ENCODE data around the gene IL36A. TPM values are rescaled to one million over a fixed set of nuclear protein-coding genes. Genes with fewer than 3 reads are reported as not detected.

Gene IL36A
- total RNA-seq, 1 experiment from 2014 or later = not detected

GRCh38 chr2:113034016-113034415 is 28.8 kb downstream of the IL36A start:
- Histone ChIP-seq H3K79me2 (ENCODE audit: low read length) (no peaks in the 10 kb centered on the region), H3K27me3 (ENCODE audit: low read length) (peaks cover 3% of the 10 kb centered on the region; the same call in 1 of the 2 replicates), H3K4me3 (ENCODE audit: low read length) (no peak overlapping the region), H3K9me3 (ENCODE audit: low read length) (no peaks in the 10 kb centered on the region), H3K27ac (ENCODE audit: low read length) (no peak overlapping the region), H3K9me2 (replicated peaks; ENCODE audit: low read length) (no peaks in the 10 kb centered on the region), H3K4me2 (ENCODE audit: low read length) (no peak overlapping the region), H3K36me3 (ENCODE audit: low read depth, low read length) (no peaks in the 10 kb centered on the region), H3K4me1 (ENCODE audit: insufficient read depth, low read length) (no peaks in the 10 kb centered on the region), H3K9ac (ENCODE audit: low read length) (no peak overlapping the region), H2AFZ (ENCODE audit: low read length) (no peak overlapping the region), H4K20me1 (ENCODE audit: low read length) (no peaks in the 10 kb centered on the region), H3F3A (ENCODE audit: low read length, unreplicated experiment) (no peaks in the 10 kb centered on the region)
- intact Hi-C loops (cut with micrococcal nuclease) = no loop called here
- ATAC-seq (no peak), DNase-seq (no peak)
- TF ChIP-seq CTCF (conservative IDR thresholded peaks at IDR 0.05; ENCODE audit: low read depth, low read length) (no peak), EZH2phosphoT487 (IDR thresholded peaks at IDR 0.05; ENCODE audit: borderline replicate concordance, low read length) (no peak), EZH2 (IDR thresholded peaks at IDR 0.05; ENCODE audit: low read length, unreplicated experiment) (no peak)
- no TSS peak for BruUV-seq (replicated peaks)
- CTCF ChIA-PET = no interaction called here
- POLR2A ChIA-PET (ENCODE audit: unreplicated experiment) = no interaction called here

GRCh38 chr2:113036763-113037162 is 31.5 kb downstream of the IL36A start:
- DNase-seq = no peak
- Histone ChIP-seq H2AFZ (ENCODE audit: low read length) (no peak overlapping the region), H3K4me3 (ENCODE audit: low read length) (no peak overlapping the region), H3K4me1 (ENCODE audit: insufficient read depth, low read length) (no peaks in the 10 kb centered on the region), H3K9me2 (replicated peaks; ENCODE audit: low read length) (no peaks in the 10 kb centered on the region), H3K27ac (ENCODE audit: low read length) (no peak overlapping the region), H3K79me2 (ENCODE audit: low read length) (no peaks in the 10 kb centered on the region), H3K9me3 (ENCODE audit: low read length) (no peaks in the 10 kb centered on the region), H3K9ac (ENCODE audit: low read length) (no peak overlapping the region), H4K20me1 (ENCODE audit: low read length) (no peaks in the 10 kb centered on the region), H3F3A (ENCODE audit: low read length, unreplicated experiment) (no peaks in the 10 kb centered on the region), H3K4me2 (ENCODE audit: low read length) (no peak overlapping the region), H3K36me3 (ENCODE audit: low read depth, low read length) (no peaks in the 10 kb centered on the region), H3K27me3 (ENCODE audit: low read length) (no peaks in the 10 kb centered on the region)
- ATAC-seq = no peak
- intact Hi-C loops (cut with micrococcal nuclease) = no loop called here
- ChIA-PET CTCF (no interaction called here), POLR2A (ENCODE audit: unreplicated experiment) (no interaction called here)
- BruUV-seq (replicated peaks) = no TSS peak
- TF ChIP-seq EZH2 (IDR thresholded peaks at IDR 0.05; ENCODE audit: low read length, unreplicated experiment) (no peak), EZH2phosphoT487 (IDR thresholded peaks at IDR 0.05; ENCODE audit: borderline replicate concordance, low read length) (no peak), CTCF (conservative IDR thresholded peaks at IDR 0.05; ENCODE audit: low read depth, low read length) (no peak)

GRCh38 chr2:113038291-113038690 is 33.0 kb downstream of the IL36A start:
- ChIA-PET CTCF (no interaction called here), POLR2A (ENCODE audit: unreplicated experiment) (no interaction called here)
- no peak overlapping the region for H3K27ac ChIP-seq (ENCODE audit: low read length)
- H3K4me3 ChIP-seq (ENCODE audit: low read length) = no peak overlapping the region
- ATAC-seq = no peak
- H2AFZ ChIP-seq (ENCODE audit: low read length) = no peak overlapping the region
- DNase-seq = no peak
- no peak overlapping the region for H3K9ac ChIP-seq (ENCODE audit: low read length)
- no TSS peak for BruUV-seq (replicated peaks)
- TF ChIP-seq EZH2phosphoT487 (IDR thresholded peaks at IDR 0.05; ENCODE audit: borderline replicate concordance, low read length) (no peak), EZH2 (IDR thresholded peaks at IDR 0.05; ENCODE audit: low read length, unreplicated experiment) (no peak), CTCF (conservative IDR thresholded peaks at IDR 0.05; ENCODE audit: low read depth, low read length) (no peak)
- H3F3A ChIP-seq (ENCODE audit: low read length, unreplicated experiment) = no peaks in the 10 kb centered on the region
- intact Hi-C loops (cut with micrococcal nuclease) = no loop called here
- H3K4me1 ChIP-seq (ENCODE audit: insufficient read depth, low read length) = no peaks in the 10 kb centered on the region
- H3K4me2 ChIP-seq (ENCODE audit: low read length) = no peak overlapping the region
- no peaks in the 10 kb centered on the region for H4K20me1 ChIP-seq (ENCODE audit: low read length)
- no peaks in the 10 kb centered on the region for H3K27me3 ChIP-seq (ENCODE audit: low read length)
- H3K9me3 ChIP-seq (ENCODE audit: low read length) = no peaks in the 10 kb centered on the region
- H3K36me3 ChIP-seq (ENCODE audit: low read depth, low read length) = no peaks in the 10 kb centered on the region
- H3K79me2 ChIP-seq (ENCODE audit: low read length) = no peaks in the 10 kb centered on the region
- no peaks in the 10 kb centered on the region for H3K9me2 ChIP-seq (replicated peaks; ENCODE audit: low read length)

Measured in PC-3 (cell line).